AG04449 (cell line): ENCODE results near the gene APMAP.
"Not testable (repeated sequence)": the region's sequence is repeated elsewhere in the genome, so short reads cannot be mapped to it uniquely, and the experiment has no call there.

Source experiments
- CTCF ChIA-PET: fragments of 350-600 bp; formaldehyde crosslinking; extraction: SDS; loops from one replicate; lab custom pipeline; 2021; ENCODE audit warnings: antibody characterized with exemption; lab: Yijun Ruan, JAX
- POLR2A ChIA-PET: fragments of 400-600, 350-600 bp; formaldehyde crosslinking; extraction: SDS; loops from one replicate; lab custom pipeline; 2020; ENCODE audit warnings: antibody characterized with exemption, inconsistent platforms; lab: Yijun Ruan, JAX
- DNase-seq: peaks from one replicate; pipeline ENCODE4 v3.0.0-alpha.2; 2010; ENCODE audit warnings: low read depth, low spot score
- H3K4me3 ChIP-seq: 2 replicates; pipeline ENCODE4 v1.5.1; 2011; ENCODE audit warnings: low read depth, mild to moderate bottlenecking, control low read depth, low read length
- TF ChIP-seq, protein P1 (sequence below): IDR thresholded peaks from one replicate; pipeline ENCODE4 v1.5.1; 2011; ENCODE audit warnings: mild to moderate bottlenecking, moderate library complexity, low read length, control low read depth, inconsistent platforms; ENCODE audit not compliant: insufficient read depth; ENCODE audit errors: missing control alignments

Gene APMAP

DNA sequence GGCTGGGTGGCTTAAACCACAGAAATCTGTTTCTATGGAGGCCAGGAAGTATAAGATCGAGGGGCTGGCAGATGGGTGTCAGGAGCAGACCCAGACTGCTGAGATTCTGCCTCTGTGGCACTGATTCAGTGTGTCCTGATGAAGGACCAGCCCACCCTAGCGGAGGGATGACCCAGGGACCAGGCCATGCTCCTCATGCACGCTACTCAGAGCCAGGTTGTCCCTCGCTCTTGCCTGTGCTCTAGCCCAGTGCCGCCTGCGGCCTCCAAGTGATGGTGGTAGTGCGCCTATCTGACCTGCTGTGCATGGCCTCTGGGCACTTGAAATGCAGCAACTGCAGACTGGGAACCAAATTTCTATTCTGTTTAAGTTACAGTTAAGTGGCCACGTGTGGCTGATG is 13.1 kb upstream of the APMAP start:
- TF ChIP-seq, protein P1, sequence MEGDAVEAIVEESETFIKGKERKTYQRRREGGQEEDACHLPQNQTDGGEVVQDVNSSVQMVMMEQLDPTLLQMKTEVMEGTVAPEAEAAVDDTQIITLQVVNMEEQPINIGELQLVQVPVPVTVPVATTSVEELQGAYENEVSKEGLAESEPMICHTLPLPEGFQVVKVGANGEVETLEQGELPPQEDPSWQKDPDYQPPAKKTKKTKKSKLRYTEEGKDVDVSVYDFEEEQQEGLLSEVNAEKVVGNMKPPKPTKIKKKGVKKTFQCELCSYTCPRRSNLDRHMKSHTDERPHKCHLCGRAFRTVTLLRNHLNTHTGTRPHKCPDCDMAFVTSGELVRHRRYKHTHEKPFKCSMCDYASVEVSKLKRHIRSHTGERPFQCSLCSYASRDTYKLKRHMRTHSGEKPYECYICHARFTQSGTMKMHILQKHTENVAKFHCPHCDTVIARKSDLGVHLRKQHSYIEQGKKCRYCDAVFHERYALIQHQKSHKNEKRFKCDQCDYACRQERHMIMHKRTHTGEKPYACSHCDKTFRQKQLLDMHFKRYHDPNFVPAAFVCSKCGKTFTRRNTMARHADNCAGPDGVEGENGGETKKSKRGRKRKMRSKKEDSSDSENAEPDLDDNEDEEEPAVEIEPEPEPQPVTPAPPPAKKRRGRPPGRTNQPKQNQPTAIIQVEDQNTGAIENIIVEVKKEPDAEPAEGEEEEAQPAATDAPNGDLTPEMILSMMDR = no peak
- CTCF ChIA-PET = interaction anchor here (2.6 to 4.4 kb wide), 2 partner anchors 11 kb away, joined by 17 to 24 read pairs; no protein-coding TSS in a partner anchor
- no peak overlapping the region for H3K4me3 ChIP-seq
- POLR2A ChIA-PET = no interaction called here
- no peak for DNase-seq

DNA sequence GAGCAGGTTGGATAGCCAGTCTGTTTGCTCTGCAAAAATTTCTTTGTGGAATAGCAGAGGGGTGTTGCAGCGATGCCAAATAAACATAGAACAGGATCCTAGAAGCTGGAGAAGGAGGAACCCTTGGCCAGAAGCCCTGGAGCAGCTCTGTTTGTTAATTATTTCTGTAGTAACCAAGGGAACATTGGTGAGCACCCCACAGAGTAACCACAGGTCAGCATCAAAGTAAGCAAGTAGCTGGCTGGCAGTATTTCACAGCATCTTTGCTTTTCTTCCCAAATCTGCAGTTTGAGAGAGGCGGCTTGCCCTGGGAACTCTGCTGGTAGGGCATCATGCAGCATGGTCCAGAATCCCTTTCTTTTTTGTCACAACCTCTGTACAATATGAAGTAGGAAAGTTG is 12.7 kb upstream of the APMAP start:
- H3K4me3 ChIP-seq = no peak overlapping the region
- TF ChIP-seq, protein P1 = no peak
- no peak for DNase-seq
- ChIA-PET CTCF (interaction anchor here (1.6 to 2.6 kb wide), 2 partner anchors 10 to 174 kb away, joined by 10 to 17 read pairs; no protein-coding TSS in a partner anchor), POLR2A (no interaction called here)

DNA sequence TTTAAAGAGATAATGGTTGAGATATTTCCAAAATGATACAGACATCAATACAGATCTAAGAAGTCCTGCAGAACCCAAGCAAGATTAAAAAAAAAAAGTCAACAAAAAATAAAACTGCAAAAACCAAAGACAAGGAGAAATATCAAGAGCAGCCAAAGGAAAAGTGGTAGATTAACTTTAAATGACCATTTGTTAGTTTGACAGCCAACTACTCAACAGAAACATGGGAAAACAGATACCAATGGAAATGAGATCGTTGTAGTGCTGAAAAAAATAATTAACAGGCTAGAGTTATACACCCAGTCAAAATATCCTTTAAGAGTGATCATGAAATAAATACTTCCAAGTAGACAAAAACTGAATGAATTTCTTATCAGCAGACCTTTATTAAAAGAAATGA is 10.5 kb upstream of the APMAP start:
- no peak overlapping the region for H3K4me3 ChIP-seq
- ChIA-PET POLR2A (no interaction called here), CTCF (interaction anchor here (1.2 to 2.6 kb wide), 2 partner anchors 8 to 62 kb away, joined by 3 to 17 read pairs; no protein-coding TSS in a partner anchor)
- TF ChIP-seq, protein P1 = no peak
- DNase-seq = no peak

DNA sequence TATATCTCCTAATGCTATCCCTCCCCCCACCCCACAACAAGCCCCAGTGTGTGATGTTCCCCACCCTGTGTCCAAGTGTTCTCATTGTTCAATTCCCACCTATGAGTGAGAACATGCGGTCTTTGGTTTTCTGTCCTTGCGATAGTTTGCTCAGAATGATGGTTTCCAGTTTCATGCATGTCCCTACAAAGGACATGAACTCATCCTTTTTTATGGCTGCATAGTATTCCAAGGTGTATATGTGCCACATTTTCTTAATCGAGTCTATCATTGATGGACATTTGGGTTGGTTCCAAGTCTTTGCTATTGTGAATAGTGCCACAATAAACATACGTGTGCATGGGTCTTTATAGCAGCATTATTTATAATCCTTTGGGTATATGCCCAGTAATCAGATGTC is 8.8 kb upstream of the APMAP start:
- POLR2A ChIA-PET, H3K4me3 ChIP-seq, DNase-seq: not testable (repeated sequence)
- CTCF ChIA-PET = interaction anchor here (8.3 kb wide), 1 partner anchor 58 kb away, joined by 382 read pairs; the partner anchor contains the start of gene ACSS1

DNA sequence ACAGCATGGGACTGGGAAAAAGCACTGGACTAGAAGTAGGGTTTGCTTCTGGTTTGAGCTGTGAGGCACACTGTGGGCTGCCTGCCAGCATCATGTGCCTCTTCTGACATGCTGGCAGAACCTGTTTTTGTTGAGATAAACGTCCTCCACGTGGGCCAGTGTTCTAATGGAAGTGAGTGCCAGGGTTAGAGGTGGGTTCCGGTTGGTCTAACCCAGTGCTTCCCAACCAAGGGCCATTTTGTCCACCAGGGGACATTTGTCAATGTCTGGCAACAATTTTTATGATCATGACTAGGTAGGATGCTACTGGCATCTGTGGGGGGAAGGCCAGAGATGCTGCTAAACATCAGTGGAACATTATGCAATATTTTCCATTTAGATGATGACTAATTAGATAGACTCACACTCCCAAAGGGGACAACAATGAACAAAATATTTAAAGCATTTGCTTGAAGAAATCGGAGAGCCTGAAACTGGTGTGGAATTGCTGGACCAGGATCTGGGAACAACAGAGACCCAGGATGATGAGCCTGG is 7.8 kb upstream of the APMAP start:
- TF ChIP-seq, protein P1 = peak; percentile 2
- CTCF ChIA-PET = interaction anchor here (1.3 to 8.3 kb wide), 5 partner anchors 9 to 248 kb away, joined by 4 to 382 read pairs (median 5); partner anchors contain the start of genes ACSS1 and PYGB
- peak; percentile 63 for DNase-seq
- H3K4me3 ChIP-seq = no peak overlapping the region
- POLR2A ChIA-PET = no interaction called here

DNA sequence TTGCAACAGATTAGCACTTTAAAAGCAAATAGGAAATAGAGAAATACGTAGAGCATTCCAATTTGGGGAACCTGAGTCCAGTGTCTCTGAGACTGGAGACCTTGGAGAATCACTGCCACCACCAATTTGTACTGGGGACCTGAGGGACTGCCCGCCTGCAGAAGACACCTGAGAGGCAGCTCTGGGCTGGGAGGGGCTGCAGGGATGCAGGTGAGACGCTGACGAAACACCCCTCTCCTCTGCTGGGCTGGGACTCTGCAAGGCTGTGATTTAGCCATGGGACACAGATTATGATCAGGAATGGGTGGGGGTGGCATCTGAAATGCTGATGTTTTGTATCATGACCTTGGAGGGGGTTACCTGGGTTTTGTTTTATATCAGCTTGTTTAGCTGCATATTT is 7.0 kb upstream of the APMAP start:
- POLR2A ChIA-PET = no interaction called here
- CTCF ChIA-PET = interaction anchor here (1.3 to 8.3 kb wide), 7 partner anchors 10 to 399 kb away, joined by 4 to 382 read pairs (median 5); partner anchors contain the start of genes ACSS1 and PYGB
- H3K4me3 ChIP-seq = no peak overlapping the region
- DNase-seq = no peak
- TF ChIP-seq, protein P1 = no peak
